GM12874 (cell line): ENCODE data around the gene FRG2.
"Not testable (repeated sequence)": the region's sequence is repeated elsewhere in the genome, so short reads cannot be mapped to it uniquely, and the experiment has no call there.

Source experiments
- TF ChIP-seq, protein P1 (sequence below): IDR thresholded peaks from 2 replicates; pipeline ENCODE4 v1.5.1; 2011; ENCODE audit warnings: low read depth, mild to moderate bottlenecking, control low read depth, low read length, moderate library complexity; ENCODE audit not compliant: insufficient read depth

FRG2 gene

DNA sequence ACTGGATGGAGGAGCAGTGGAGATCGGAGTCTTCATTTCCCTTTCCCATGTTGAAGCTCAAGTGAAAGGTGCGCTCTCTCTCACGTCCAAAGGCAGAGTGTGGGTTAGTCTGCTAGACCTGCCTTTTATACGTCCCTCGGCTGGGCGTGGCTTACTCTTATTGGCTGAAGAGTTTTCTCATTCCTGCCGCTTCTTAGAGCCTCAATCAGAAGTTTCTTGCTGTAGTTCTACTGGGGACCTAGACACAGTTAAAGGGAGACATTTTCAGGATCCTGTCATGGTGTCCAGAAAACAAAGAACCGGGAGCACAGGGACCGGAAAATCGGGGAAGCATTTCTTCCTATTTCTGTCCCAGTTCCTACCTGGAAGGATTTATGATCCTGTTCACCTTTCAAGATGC is at the start of gene FRG2:
Gene FRG2, minus strand, starts transcription at position 101 of the 400 bp plus-strand sequence. Its CDS starts 52 bp downstream, at position 49.
- TF ChIP-seq, protein P1, sequence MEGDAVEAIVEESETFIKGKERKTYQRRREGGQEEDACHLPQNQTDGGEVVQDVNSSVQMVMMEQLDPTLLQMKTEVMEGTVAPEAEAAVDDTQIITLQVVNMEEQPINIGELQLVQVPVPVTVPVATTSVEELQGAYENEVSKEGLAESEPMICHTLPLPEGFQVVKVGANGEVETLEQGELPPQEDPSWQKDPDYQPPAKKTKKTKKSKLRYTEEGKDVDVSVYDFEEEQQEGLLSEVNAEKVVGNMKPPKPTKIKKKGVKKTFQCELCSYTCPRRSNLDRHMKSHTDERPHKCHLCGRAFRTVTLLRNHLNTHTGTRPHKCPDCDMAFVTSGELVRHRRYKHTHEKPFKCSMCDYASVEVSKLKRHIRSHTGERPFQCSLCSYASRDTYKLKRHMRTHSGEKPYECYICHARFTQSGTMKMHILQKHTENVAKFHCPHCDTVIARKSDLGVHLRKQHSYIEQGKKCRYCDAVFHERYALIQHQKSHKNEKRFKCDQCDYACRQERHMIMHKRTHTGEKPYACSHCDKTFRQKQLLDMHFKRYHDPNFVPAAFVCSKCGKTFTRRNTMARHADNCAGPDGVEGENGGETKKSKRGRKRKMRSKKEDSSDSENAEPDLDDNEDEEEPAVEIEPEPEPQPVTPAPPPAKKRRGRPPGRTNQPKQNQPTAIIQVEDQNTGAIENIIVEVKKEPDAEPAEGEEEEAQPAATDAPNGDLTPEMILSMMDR, result not testable (repeated sequence)

DNA sequence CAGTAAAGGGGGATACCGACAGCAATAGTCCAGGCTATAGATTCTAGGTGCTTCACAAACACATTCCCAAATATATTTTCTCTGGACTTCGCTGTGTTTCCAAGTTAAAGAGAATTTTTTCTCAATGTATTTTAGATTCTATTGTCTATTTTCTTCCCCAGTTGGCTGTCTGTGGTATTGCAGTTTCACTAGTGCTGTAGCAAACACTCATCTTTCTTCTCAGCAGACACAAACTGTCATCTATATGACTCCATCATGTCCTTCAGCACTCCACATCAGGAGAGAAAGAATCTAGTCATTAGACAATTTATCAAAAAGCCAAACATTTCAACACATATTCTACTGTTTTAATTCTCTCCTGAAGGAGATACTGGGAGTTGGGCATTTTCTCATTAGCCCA is 37.3 kb upstream of the FRG2 start, which contains the start of gene DBET:
Gene DBET, plus strand, starts transcription at position 161 of the 400 bp plus-strand sequence.
- TF ChIP-seq, protein P1, result not testable (repeated sequence)

DNA sequence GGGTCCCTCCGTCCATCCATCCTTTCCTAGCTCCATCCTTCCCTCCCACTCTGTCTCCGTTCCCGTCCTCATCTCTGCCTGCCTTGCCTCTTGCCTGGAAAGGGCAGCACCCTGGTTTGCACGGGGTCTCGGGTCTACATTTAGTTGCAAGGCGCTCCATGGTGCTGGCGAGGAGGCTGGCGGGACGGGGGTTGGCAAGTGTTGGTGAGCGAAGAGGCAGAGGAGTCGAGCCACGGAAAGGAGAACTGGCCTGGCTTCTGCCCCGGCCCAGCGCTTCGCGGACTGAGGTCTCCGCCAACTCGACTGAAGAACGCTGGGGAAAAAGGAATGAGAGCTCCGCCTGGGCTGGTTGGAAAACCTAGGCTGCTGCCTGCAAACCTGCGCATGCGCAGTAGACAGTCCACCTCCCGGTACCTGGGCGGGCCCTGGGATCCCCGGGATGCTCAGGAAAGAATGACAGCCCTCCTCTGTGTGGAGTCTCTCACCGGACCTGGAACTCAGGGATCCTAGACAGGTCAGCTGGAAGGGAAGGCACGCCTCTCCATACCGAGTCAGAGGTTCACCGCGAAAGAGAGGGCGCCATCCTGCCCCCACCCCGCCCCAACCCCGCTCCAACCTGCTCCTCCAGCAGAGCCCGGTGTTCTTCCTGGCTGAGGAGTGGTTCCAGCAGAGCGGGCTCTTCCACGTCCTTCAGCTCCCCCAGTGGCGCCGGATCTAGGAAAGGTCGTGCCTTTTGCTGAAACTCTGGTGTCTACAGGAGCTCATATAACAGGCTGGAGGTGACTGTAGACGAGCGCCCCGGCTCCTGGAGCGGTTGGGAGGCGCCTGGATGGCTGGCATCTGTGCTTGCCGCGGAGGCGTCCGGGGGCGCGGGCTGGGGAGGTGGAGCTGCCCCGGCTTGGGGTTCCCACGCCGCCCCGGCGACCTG is 6.0 kb downstream of the FRG2 start:
- TF ChIP-seq, protein P1, result no peak

DNA sequence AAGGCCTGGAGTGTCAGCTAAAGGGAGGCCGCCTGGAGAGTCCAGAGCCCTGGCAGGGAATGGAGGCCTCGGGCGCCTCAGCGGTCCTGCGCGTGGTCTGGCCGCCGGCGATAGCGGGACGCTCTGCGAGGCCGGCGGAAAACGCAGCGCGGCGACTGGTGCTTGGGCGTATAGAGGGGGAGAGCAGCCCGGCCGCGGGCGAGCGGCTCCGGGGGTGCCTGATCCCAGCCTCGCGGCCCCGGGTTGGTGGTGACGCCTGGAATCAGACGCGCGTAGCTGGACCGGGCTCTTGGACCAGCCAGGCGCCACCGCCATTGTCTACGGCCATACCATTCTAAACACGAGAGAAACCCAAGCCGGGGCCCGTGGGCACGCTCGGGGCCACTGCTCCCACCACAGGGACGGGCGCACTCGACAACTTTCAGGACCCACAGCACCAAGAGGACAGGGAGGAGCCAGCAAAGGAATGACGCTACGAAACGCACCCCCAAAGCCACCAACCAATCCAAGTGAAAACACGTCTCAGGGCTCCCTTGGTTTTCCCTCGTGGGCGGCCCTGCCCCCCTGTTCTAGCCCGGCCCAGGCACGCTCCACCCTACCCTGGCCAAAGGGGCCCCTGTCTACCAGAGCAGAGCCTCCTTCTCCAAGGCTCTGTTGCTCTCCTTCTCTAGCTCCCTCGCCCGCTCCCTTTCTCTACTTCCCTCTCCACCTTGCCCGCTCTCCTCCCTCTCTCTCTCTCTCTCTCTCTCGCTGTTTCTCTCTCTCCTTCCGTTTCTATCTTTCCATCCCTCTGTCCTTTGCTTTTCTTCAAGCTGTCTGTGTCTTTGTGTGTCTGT is 7.8 kb downstream of the FRG2 start:
- TF ChIP-seq, protein P1, result no peak

DNA sequence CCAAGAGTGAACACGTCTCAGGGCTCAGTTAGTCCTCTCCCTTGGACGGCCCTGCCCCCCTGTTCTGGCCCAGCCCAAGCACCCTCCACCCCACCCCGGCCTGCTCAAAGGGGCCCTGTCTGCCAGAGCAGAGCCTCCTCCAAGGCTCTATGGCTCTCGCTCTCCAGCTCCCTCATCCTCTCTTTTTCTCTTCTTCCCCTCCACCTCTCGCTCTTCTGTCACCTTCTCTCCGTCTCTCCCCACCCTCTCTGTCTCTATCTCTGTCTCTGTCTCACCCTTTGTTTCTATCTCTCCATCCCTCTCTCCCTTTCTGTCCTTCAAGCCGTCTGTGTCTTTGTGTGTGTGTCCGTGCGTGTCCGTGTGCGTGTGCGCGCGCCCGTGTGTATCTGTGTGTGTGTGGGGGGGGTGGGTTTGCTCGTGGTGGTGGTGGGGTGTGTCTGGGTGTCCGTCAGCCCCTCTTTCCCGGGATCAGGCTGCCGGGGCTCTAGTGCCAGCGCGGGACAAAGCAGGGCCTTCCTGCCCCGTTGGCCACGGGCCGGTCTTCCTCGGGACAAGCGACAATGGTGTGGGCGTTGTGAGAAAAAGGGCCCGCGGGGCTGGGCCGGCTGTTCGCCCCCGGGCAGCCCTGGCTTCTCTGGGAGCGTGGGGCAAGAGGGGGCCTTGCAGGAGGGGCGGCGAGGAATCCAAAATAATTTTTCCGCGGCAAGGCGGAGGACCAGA is 8.7 kb downstream of the FRG2 start:
- TF ChIP-seq, protein P1, result no peak

DNA sequence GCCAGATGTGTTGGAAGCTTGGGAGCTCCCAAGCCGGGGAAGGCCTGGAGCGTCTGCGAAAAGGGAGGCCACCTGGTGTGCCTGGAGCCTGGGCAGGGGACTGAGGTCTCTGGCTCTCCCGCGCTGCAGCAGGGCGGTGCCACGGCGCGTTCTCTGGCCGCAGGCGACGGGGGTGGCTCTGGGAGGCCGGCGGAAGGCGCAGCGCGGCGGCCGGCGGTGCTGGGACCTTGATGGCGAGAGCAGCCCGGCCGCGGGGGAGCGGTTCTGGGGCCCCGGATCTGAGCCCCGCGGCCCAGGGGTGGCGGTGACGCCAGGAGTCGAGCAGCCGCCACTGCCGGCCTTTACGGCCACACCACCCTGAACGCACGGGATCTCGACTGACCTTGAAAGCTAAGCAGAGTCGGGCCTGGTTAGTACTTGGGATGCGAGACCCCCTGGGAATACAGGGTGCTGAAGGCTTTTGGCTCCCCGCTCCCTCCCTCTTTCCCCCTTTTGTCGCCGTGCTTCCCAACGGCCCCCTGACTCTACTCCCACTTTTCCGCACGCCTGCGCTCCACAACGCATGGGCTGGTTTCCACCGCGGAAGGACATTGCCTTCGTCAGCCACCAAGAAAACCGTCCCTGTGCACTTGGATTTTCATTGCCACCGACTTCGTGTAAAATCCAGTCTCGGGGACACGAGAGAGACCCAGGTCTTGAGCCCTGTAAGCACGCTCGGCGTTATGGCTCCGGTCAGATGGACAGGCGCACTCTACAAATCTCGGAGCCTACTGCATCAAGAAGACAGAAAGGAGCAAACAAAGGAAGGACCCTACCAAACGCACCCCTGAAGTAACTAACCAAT is 9.5 kb downstream of the FRG2 start:
- TF ChIP-seq, protein P1, result no peak
